BLaER1 (cell line): ENCODE data around the gene TRIM41.
"Not testable (repeated sequence)": the region's sequence is repeated elsewhere in the genome, so short reads cannot be mapped to it uniquely, and the experiment has no call there.

Source experiments
- H3K27ac ChIP-seq: shearing (Covaris generic); formaldehyde crosslinking; 2 replicates; pipeline ENCODE4 v1.8.1; 2022
- H3K27me3 ChIP-seq: shearing (Covaris generic); formaldehyde crosslinking; 2 replicates; pipeline ENCODE4 v1.8.1; 2022
- H3K36me3 ChIP-seq: shearing (Covaris generic); formaldehyde crosslinking; 2 replicates; pipeline ENCODE4 v1.8.1; 2022
- H3K4me1 ChIP-seq: shearing (Covaris generic); formaldehyde crosslinking; 2 replicates; pipeline ENCODE4 v1.8.1; 2022
- H3K4me2 ChIP-seq: shearing (Covaris generic); formaldehyde crosslinking; 2 replicates; pipeline ENCODE4 v1.8.1; 2022
- H3K4me3 ChIP-seq: shearing (Covaris generic); formaldehyde crosslinking; 2 replicates; pipeline ENCODE4 v1.8.1; 2022
- H3K9ac ChIP-seq: shearing (Covaris generic); formaldehyde crosslinking; 2 replicates; pipeline ENCODE4 v1.8.1; 2022
- H3K9me3 ChIP-seq: shearing (Covaris generic); formaldehyde crosslinking; 2 replicates; pipeline ENCODE4 v1.8.1; 2022
- H4K20me1 ChIP-seq: shearing (Covaris generic); formaldehyde crosslinking; 2 replicates; pipeline ENCODE4 v1.8.1; 2022
- Cebpa-rat ChIP-seq: shearing (Covaris generic); IDR thresholded peaks from 2 replicates; pipeline ENCODE4 v1.8.1; 2022

Gene TRIM41

GRCh38 chr5:181211208-181211607 is 11.9 kb upstream of the TRIM41 start:
- Histone ChIP-seq H3K4me3 (no peak overlapping the region), H3K36me3 (no peaks in the 10 kb centered on the region), H3K27ac (no peak overlapping the region), H4K20me1 (peaks cover 3% of the 10 kb centered on the region), H3K4me2 (no peak overlapping the region), H3K9me3 (no peaks in the 10 kb centered on the region), H3K9ac (no peak overlapping the region), H3K27me3 (peaks cover 22% of the 10 kb centered on the region), H3K4me1 (peaks cover 17% of the 10 kb centered on the region)
- no peak for TF ChIP-seq Cebpa-rat

- H4K20me1 ChIP-seq: no peaks in the 10 kb centered on the region
- no peak overlapping the region for H3K9ac ChIP-seq
- H3K9me3 ChIP-seq: no peaks in the 10 kb centered on the region
- TF ChIP-seq Cebpa-rat: no peak
- H3K4me1 ChIP-seq: peaks cover 20% of the 10 kb centered on the region
- H3K36me3 ChIP-seq: no peaks in the 10 kb centered on the region
- no peak overlapping the region for H3K27ac ChIP-seq
- H3K4me2 ChIP-seq: no peak overlapping the region
- no peak overlapping the region for H3K4me3 ChIP-seq
- peaks cover 21% of the 10 kb centered on the region for H3K27me3 ChIP-seq
These were observed 11.0 kb upstream of the TRIM41 start for GRCh38 chr5:181212080-181212479.

- H3K4me3 ChIP-seq: no peak overlapping the region
- no peak overlapping the region for H3K4me2 ChIP-seq
- no peaks in the 10 kb centered on the region for H3K9me3 ChIP-seq
- no peak overlapping the region for H3K9ac ChIP-seq
- no peaks in the 10 kb centered on the region for H4K20me1 ChIP-seq
- H3K4me1 ChIP-seq: peaks cover 28% of the 10 kb centered on the region
- H3K36me3 ChIP-seq: no peaks in the 10 kb centered on the region
- TF ChIP-seq Cebpa-rat: no peak
- no peak overlapping the region for H3K27ac ChIP-seq
- peaks cover 22% of the 10 kb centered on the region for H3K27me3 ChIP-seq
These were observed 10.1 kb upstream of the TRIM41 start for GRCh38 chr5:181212934-181213333.

GRCh38 chr5:181214249-181214648 is 8.8 kb upstream of the TRIM41 start:
- H3K9me3 ChIP-seq, H3K4me2 ChIP-seq, H3K4me3 ChIP-seq, H4K20me1 ChIP-seq, H3K36me3 ChIP-seq, H3K9ac ChIP-seq, H3K27ac ChIP-seq: not testable (repeated sequence)
- Histone ChIP-seq H3K27me3 (peaks cover 23% of the 10 kb centered on the region), H3K4me1 (peaks cover 36% of the 10 kb centered on the region)

- Histone ChIP-seq H3K4me2 (peak overlapping the region; percentile 94), H3K27ac (no peak overlapping the region), H3K9ac (peak overlapping the region; percentile 32; the same call in 1 of the 2 replicates), H4K20me1 (no peaks in the 10 kb centered on the region), H3K9me3 (no peaks in the 10 kb centered on the region), H3K36me3 (no peaks in the 10 kb centered on the region), H3K4me1 (peaks cover 29% of the 10 kb centered on the region), H3K27me3 (peaks cover 23% of the 10 kb centered on the region), H3K4me3 (peak overlapping the region; percentile 71)
- no peak for TF ChIP-seq Cebpa-rat
These were observed 6.8 kb upstream of the TRIM41 start for GRCh38 chr5:181215997-181216989.

- Histone ChIP-seq H3K27me3 (peaks cover 23% of the 10 kb centered on the region), H3K36me3 (no peaks in the 10 kb centered on the region), H3K27ac (no peak overlapping the region), H3K4me3 (peak overlapping the region; percentile 71), H4K20me1 (no peaks in the 10 kb centered on the region), H3K4me1 (peaks cover 37% of the 10 kb centered on the region), H3K4me2 (peak overlapping the region; percentile 94), H3K9me3 (no peaks in the 10 kb centered on the region), H3K9ac (peak overlapping the region; percentile 72)
- TF ChIP-seq Cebpa-rat: no peak
These were observed 5.8 kb upstream of the TRIM41 start for GRCh38 chr5:181217111-181217802.

- no peaks in the 10 kb centered on the region for H3K36me3 ChIP-seq
- peak overlapping the region; percentile 72 for H3K9ac ChIP-seq
- H3K4me2 ChIP-seq: peak overlapping the region; percentile 94
- no peaks in the 10 kb centered on the region for H3K9me3 ChIP-seq
- no peaks in the 10 kb centered on the region for H4K20me1 ChIP-seq
- peaks cover 23% of the 10 kb centered on the region for H3K27me3 ChIP-seq
- peaks cover 41% of the 10 kb centered on the region for H3K4me1 ChIP-seq
- TF ChIP-seq Cebpa-rat: no peak
- H3K4me3 ChIP-seq: peak overlapping the region; percentile 71
- H3K27ac ChIP-seq: no peak overlapping the region
These were observed 5.3 kb upstream of the TRIM41 start for GRCh38 chr5:181217803-181218062.

GRCh38 chr5:181218795-181219124 is 4.3 kb upstream of the TRIM41 start:
- Histone ChIP-seq H3K9ac (no peak overlapping the region), H3K27ac (no peak overlapping the region)

GRCh38 chr5:181219262-181220177 is 3.6 kb upstream of the TRIM41 start:
- no peaks in the 10 kb centered on the region for H3K36me3 ChIP-seq
- no peaks in the 10 kb centered on the region for H3K9me3 ChIP-seq
- peaks cover 45% of the 10 kb centered on the region for H3K4me1 ChIP-seq
- no peak for TF ChIP-seq Cebpa-rat
- no peaks in the 10 kb centered on the region for H4K20me1 ChIP-seq
- no peak overlapping the region for H3K4me2 ChIP-seq
- no peak overlapping the region for H3K9ac ChIP-seq
- H3K27ac ChIP-seq: no peak overlapping the region
- peaks cover 23% of the 10 kb centered on the region for H3K27me3 ChIP-seq
- H3K4me3 ChIP-seq: no peak overlapping the region

More at GRCh38 chr5:181218795-181219124, 4.3 kb upstream of the TRIM41 start:
- peaks cover 23% of the 10 kb centered on the region for H3K27me3 ChIP-seq
- H3K9me3 ChIP-seq: no peaks in the 10 kb centered on the region
- H3K36me3 ChIP-seq: no peaks in the 10 kb centered on the region
- H3K4me1 ChIP-seq: peaks cover 41% of the 10 kb centered on the region
- peak overlapping the region; percentile 94 for H3K4me2 ChIP-seq
- TF ChIP-seq Cebpa-rat: no peak
- peak overlapping the region; percentile 71 for H3K4me3 ChIP-seq
- no peaks in the 10 kb centered on the region for H4K20me1 ChIP-seq
